Thyroid gland (tissue), 4 donors: ENCODE measurements around the gene UCK2.

ENCODE experiments used
- POLR2A ChIP-seq, 2 donors: fragments of 450-650 bp; IDR thresholded peaks; one replicate each; pipeline ENCODE4 v1.6.1; 2017; ENCODE audit warnings: antibody characterized with exemption in 2 of 2, mild to moderate bottlenecking in 2 of 2, moderate library complexity in 1 of 2
- TF ChIP-seq, protein P1 (sequence below), 6 experiments: fragments of 200-600 bp in 3 of 6; fragments of 450-650 bp in 3 of 6; sonication (generic) in 3 of 6; IDR thresholded peaks; one replicate each; pipeline ENCODE4 v1.5.1; 2016 to 2019; ENCODE audit warnings: antibody characterized with exemption in 6 of 6, mild to moderate bottlenecking in 2 of 6, inconsistent platforms in 1 of 6, moderate library complexity in 1 of 6

DNA sequence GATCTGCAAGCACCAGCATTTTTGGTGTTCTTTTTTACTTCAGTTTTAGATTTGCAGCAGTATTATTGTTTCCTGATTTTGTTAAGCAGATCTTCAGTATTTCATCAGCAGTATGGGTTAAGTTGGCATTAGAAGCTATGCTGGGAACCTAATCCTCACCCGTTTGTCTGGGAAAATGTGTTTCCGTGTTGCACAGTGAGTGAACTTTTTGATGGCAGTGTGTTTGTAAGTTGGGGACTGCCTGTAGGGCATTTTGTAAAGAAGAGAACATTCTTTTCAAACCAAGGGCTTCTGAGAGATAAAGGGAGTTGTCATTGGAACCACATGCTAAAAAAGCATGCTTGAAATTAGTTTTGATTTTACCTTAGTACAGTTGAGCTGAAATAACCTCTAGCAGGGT is 35.9 kb downstream of the UCK2 start:
- no peak for TF ChIP-seq POLR2A (IDR thresholded peaks at IDR 0.05)
- TF ChIP-seq, protein P1, sequence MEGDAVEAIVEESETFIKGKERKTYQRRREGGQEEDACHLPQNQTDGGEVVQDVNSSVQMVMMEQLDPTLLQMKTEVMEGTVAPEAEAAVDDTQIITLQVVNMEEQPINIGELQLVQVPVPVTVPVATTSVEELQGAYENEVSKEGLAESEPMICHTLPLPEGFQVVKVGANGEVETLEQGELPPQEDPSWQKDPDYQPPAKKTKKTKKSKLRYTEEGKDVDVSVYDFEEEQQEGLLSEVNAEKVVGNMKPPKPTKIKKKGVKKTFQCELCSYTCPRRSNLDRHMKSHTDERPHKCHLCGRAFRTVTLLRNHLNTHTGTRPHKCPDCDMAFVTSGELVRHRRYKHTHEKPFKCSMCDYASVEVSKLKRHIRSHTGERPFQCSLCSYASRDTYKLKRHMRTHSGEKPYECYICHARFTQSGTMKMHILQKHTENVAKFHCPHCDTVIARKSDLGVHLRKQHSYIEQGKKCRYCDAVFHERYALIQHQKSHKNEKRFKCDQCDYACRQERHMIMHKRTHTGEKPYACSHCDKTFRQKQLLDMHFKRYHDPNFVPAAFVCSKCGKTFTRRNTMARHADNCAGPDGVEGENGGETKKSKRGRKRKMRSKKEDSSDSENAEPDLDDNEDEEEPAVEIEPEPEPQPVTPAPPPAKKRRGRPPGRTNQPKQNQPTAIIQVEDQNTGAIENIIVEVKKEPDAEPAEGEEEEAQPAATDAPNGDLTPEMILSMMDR (IDR thresholded peaks at IDR 0.05): no peak
